NCI-H345 (cell line): ENCODE results near the gene POLE.

ENCODE experiments used
- DNase-seq: peaks from one replicate; lab custom pipeline; 2025; lab: John Stamatoyannopoulos, UW

Gene POLE

GRCh38 chr12:132579744-132580143, 107.4 kb downstream of the POLE start:
- no peak for DNase-seq

DNA sequence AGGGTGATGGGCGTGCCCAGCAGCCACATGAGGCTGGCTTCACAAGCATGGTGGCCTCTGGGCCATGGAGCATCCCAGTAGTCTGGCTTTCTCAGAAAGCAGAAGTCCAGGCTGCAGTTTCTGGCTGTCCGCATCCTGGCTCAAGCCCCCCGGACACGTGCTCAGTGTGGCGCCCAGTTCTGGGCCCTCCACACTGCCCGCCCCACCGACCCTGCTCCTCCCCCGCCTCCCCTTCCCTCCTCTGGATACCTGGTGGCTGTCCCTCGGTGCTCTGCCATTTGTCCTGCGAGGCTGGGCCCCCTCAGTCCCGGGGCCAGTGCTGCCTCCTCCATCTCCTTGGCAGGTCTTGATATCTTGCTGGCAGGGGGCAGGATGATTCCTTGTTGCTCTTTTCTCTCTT, 108.3 kb downstream of the POLE start:
- no peak for DNase-seq

DNA sequence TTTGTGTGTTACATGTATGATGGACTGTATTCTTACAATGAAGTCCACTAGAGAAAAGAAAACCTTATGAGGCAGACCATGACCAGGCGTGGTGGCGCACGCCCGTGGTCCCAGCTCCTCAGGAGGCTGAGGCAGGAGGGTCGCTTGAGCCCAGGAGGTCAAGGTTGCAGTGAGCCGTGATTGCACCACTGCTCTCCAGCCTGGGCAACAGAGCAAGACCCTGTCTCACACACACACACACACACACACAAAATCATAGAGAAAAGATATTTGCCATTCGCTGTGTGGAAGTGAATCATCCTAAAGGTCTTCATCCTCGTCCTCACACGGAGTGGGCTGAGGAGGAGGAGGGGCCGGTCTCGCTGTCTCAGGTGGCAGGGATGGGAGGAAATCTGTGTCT, 109.0 kb downstream of the POLE start:
- no peak for DNase-seq

- DNase-seq: no peak
These were observed 109.8 kb downstream of the POLE start for GRCh38 chr12:132577191-132577920.

DNA sequence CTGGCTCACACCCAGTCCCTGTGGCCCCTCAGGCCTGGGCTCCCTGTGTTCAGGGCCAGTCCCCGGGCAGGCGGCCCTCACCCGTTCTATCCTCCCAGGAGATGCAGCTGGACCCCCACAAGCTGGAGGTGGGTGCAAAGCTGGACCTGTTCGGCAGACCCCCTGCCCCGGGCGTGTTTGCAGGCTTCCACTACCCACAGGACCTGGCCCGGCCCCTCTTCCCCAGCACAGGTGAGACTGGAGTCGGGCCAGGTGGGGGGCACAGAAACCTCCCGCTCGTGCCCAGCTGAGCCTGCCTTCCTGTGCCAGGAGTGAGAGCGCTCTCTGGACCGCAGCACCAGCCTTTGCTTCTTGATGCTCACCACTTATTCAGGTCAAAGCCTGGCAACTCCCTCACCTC, 110.4 kb downstream of the POLE start:
- no peak for DNase-seq

GRCh38 chr12:132575661-132576060, 111.5 kb downstream of the POLE start:
- DNase-seq: no peak

DNA sequence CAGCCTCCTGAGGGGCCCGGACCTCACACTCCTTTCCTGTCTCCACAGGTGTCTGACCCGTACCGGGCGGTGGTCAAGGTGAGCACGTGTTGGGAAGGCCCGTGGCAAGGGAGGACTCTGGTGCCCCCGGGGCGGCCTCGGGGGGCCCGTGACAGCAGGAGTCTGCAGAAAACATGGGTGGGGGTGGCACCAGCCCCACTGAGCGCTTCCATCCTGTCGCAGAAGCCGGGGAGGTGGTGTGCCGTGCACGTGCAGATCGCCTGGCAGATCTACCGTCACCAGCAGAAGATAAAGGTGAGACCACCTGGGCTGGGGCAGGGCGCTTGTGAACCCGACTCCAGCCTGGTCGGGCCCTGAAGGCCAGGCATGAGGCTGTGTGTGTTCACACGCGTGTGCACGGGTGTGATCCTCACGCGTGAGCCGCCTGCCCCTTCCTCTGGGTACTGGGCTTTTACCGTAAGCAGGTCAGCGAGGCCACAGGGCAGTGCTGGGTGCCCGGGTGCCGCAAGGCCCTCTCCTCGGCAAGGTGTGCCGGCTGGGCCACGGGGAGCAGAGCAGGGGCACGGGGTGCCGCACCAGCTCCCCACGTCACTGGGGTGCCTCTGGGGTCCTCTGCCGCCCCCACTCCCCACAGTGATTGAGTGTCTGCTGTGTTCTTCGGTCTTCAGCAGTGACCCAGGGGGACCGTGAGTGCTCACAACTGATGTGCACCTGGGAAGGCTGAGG, 112.7 kb downstream of the POLE start:
- no peak for DNase-seq
